Keratinocyte (primary cell): Measurements from ENCODE around the gene MOSMO. TPM values are rescaled to one million over a fixed set of nuclear protein-coding genes. Genes with fewer than 3 reads are reported as not detected.
"Not testable (repeated sequence)": the region's sequence is repeated elsewhere in the genome, so short reads cannot be mapped to it uniquely, and the experiment has no call there.

ENCODE experiments used
- DNase-seq: peaks from one replicate; pipeline ENCODE4 v3.0.0-alpha.2; 2011; ENCODE audit warnings: low read depth, missing footprints, low spot score
- FAIRE-seq: peaks from 2 replicates; lab custom pipeline; 2011; peaks lifted over from hg19 to GRCh38; lab: Jason Lieb, UNC
- H2AFZ ChIP-seq: 2 replicates; pipeline ENCODE4 v1.6.0; 2012; ENCODE audit warnings: low read length, control low read depth, inconsistent platforms; ENCODE audit not compliant: control insufficient read depth
- H3K27ac ChIP-seq: 2 replicates; pipeline ENCODE4 v1.5.1; 2011; ENCODE audit warnings: low read length; ENCODE audit not compliant: control insufficient read depth, insufficient read depth
- H3K27me3 ChIP-seq: 3 replicates; pipeline ENCODE4 v1.6.0; 2011; ENCODE audit warnings: low read length; ENCODE audit not compliant: control insufficient read depth, insufficient read depth; ENCODE audit errors: extremely low read depth
- H3K36me3 ChIP-seq, 2 experiments: 2 replicates in 1 of 2; 3 replicates in 1 of 2; pipeline ENCODE4 v1.5.1; 2011; ENCODE audit warnings: low read length in 2 of 2, mild to moderate bottlenecking in 1 of 2; ENCODE audit not compliant: control insufficient read depth in 2 of 2, insufficient read depth in 2 of 2; ENCODE audit errors: extremely low read depth in 1 of 2
- H3K4me1 ChIP-seq: 3 replicates; pipeline ENCODE4 v1.5.1; 2011; ENCODE audit warnings: low read length; ENCODE audit not compliant: control insufficient read depth, insufficient read depth; ENCODE audit errors: extremely low read depth
- H3K4me2 ChIP-seq: 3 replicates; pipeline ENCODE4 v1.6.0; 2011; ENCODE audit warnings: low read depth, low read length; ENCODE audit not compliant: control insufficient read depth, insufficient read depth; ENCODE audit errors: extremely low read depth
- H3K4me3 ChIP-seq, 3 experiments: fragments of 200-600 bp in 1 of 3; sonication (generic) in 1 of 3; 2 replicates in 2 of 3; 3 replicates in 1 of 3; pipeline ENCODE4 v1.5.1; 2011 to 2016; ENCODE audit warnings: low read length in 3 of 3, mild to moderate bottlenecking in 3 of 3, control low read depth in 2 of 3, inconsistent platforms in 1 of 3, low read depth in 1 of 3, mixed read lengths in 1 of 3, mixed run types in 1 of 3, moderate library complexity in 1 of 3; ENCODE audit not compliant: control insufficient read depth in 2 of 3, insufficient read depth in 2 of 3; ENCODE audit errors: extremely low read depth in 1 of 3
- H3K79me2 ChIP-seq: 2 replicates; pipeline ENCODE4 v1.6.0; 2012; ENCODE audit warnings: low read length; ENCODE audit not compliant: control insufficient read depth, insufficient read depth
- H3K9ac ChIP-seq: 3 replicates; pipeline ENCODE4 v1.6.0; 2011; ENCODE audit warnings: low read length; ENCODE audit not compliant: control insufficient read depth, insufficient read depth; ENCODE audit errors: extremely low read depth
- H3K9me1 ChIP-seq: 3 replicates; pipeline ENCODE4 v1.6.0; 2011; ENCODE audit warnings: low read length; ENCODE audit not compliant: control insufficient read depth, insufficient read depth; ENCODE audit errors: extremely low read depth
- H3K9me3 ChIP-seq: 2 replicates; pipeline ENCODE4 v1.5.1; 2012; ENCODE audit warnings: low read depth, low read length; ENCODE audit not compliant: control insufficient read depth
- H4K20me1 ChIP-seq: 3 replicates; pipeline ENCODE4 v1.6.0; 2011; ENCODE audit warnings: low read length; ENCODE audit not compliant: control insufficient read depth, insufficient read depth; ENCODE audit errors: extremely low read depth
- CTCF ChIP-seq, 3 experiments: IDR thresholded peaks in 1 of 3; conservative IDR thresholded peaks in 1 of 3; optimal IDR thresholded peaks in 1 of 3; 2 replicates in 2 of 3; 3 replicates in 1 of 3; pipeline versions ENCODE3 to v1.5.1; 2011; ENCODE audit warnings: low read length in 3 of 3, mild to moderate bottlenecking in 3 of 3, moderate library complexity in 2 of 3, control low read depth in 1 of 3, inconsistent platforms in 1 of 3; ENCODE audit not compliant: insufficient read depth in 2 of 3; ENCODE audit errors: extremely low read depth in 1 of 3
- EZH2 ChIP-seq: IDR thresholded peaks from one replicate; pipeline ENCODE4 v1.6.1; 2012; ENCODE audit warnings: inconsistent platforms, mild to moderate bottlenecking, low read length, moderate library complexity
- dilution Hi-C: fragments of 300-500 bp; cut with MboI; formaldehyde crosslinking; loops from one replicate; pipeline ENCODE4 v1.7.0; 2020; ENCODE audit warnings: low sequenced_read_pairs; ENCODE audit not compliant: extremely low pct_ligation_motif_present
- polyA plus RNA-seq, 5 experiments: library from polyadenylated mRNA; depleted of rRNA in 3 of 5; stranded (reverse) in 3 of 5; stranded (forward) in 1 of 5; unstranded in 1 of 5; fragments of >200 nt; gene quantifications; 1 replicate in 1 of 5; 2 replicates in 3 of 5; 3 replicates in 1 of 5; pipeline versions ENCODE4 v1.2.1 to v1.2.3, GENCODE V29; 2011 to 2012; ENCODE audit warnings: missing spikeins in 2 of 5, low read depth in 1 of 5, low replicate concordance in 1 of 5

The MOSMO gene
- polyA plus RNA-seq, 1 donor (not counting 4 experiments of a cell fraction or from before 2014, with no cell fraction given), result 26.2 TPM

- Histone ChIP-seq H4K20me1 (no peaks in the 10 kb centered on the region), H3K4me3 (no peak overlapping the region), H3K9me1 (peaks cover 5% of the 10 kb centered on the region), H3K9ac (no peak overlapping the region), H3K36me3 (peaks cover 0 to 10% of the 10 kb centered on the region in 2 experiments), H3K79me2 (peaks cover 95% of the 10 kb centered on the region), H3K4me2 (peak overlapping the region; percentile 17), H3K4me1 (peaks cover 44% of the 10 kb centered on the region), H3K27me3 (no peaks in the 10 kb centered on the region), H3K9me3 (no peaks in the 10 kb centered on the region), H2AFZ (no peak overlapping the region), H3K27ac (peak overlapping the region; percentile 67)
- dilution Hi-C loops, result no loop called here
- no peak for TF ChIP-seq EZH2
- FAIRE-seq, result no peak
- no peak for DNase-seq
These were observed 10.6 kb downstream of the MOSMO start for GRCh38 chr16:22018559-22018958.

- H2AFZ ChIP-seq, result no peak overlapping the region
- no peak overlapping the region for H3K27ac ChIP-seq
- DNase-seq (no peak), FAIRE-seq (no peak)
- no peaks in the 10 kb centered on the region for H3K27me3 ChIP-seq
- dilution Hi-C loops, result no loop called here
- H3K36me3 ChIP-seq, result peaks cover 0 to 10% of the 10 kb centered on the region in 2 experiments
- H4K20me1 ChIP-seq, result no peaks in the 10 kb centered on the region
- H3K4me3 ChIP-seq, result no peak overlapping the region
- H3K9me1 ChIP-seq, result no peaks in the 10 kb centered on the region
- no peak overlapping the region for H3K4me2 ChIP-seq
- H3K79me2 ChIP-seq, result peaks cover 76% of the 10 kb centered on the region
- H3K9ac ChIP-seq, result no peak overlapping the region
- peaks cover 47% of the 10 kb centered on the region for H3K4me1 ChIP-seq
- TF ChIP-seq CTCF (optimal IDR thresholded peaks at IDR 0.05 in 1 of 3, IDR thresholded peaks at IDR 0.05 in 1 of 3, conservative IDR thresholded peaks at IDR 0.05 in 1 of 3; ENCODE audit: extremely low read depth in 1 of 3, insufficient read depth in 2 of 3, low read length in 3 of 3), result no peak
- no peak for TF ChIP-seq EZH2
- H3K9me3 ChIP-seq, result no peaks in the 10 kb centered on the region
These were observed 14.2 kb downstream of the MOSMO start for GRCh38 chr16:22022151-22022550.

- Histone ChIP-seq H2AFZ (no peak overlapping the region), H3K36me3 (peaks cover 0 to 10% of the 10 kb centered on the region in 2 experiments), H3K4me2 (no peak overlapping the region), H4K20me1 (no peaks in the 10 kb centered on the region), H3K27me3 (no peaks in the 10 kb centered on the region), H3K27ac (no peak overlapping the region), H3K79me2 (peaks cover 76% of the 10 kb centered on the region), H3K9ac (no peak overlapping the region), H3K9me1 (no peaks in the 10 kb centered on the region), H3K4me3 (no peak overlapping the region), H3K4me1 (peaks cover 43% of the 10 kb centered on the region), H3K9me3 (no peaks in the 10 kb centered on the region)
- DNase-seq (no peak), FAIRE-seq (no peak)
- dilution Hi-C loops, result no loop called here
- TF ChIP-seq CTCF (optimal IDR thresholded peaks at IDR 0.05 in 1 of 3, IDR thresholded peaks at IDR 0.05 in 1 of 3, conservative IDR thresholded peaks at IDR 0.05 in 1 of 3; ENCODE audit: extremely low read depth in 1 of 3, insufficient read depth in 2 of 3, low read length in 3 of 3), result no peak
- TF ChIP-seq EZH2, result no peak
These were observed 15.6 kb downstream of the MOSMO start for GRCh38 chr16:22023505-22023904.

- H3K27ac ChIP-seq, H3K4me2 ChIP-seq, DNase-seq, H3K9me1 ChIP-seq, H3K9me3 ChIP-seq, H3K27me3 ChIP-seq, FAIRE-seq, H2AFZ ChIP-seq, H4K20me1 ChIP-seq, H3K9ac ChIP-seq, dilution Hi-C loops, H3K4me3 ChIP-seq: not testable (repeated sequence)
- peaks cover 42% of the 10 kb centered on the region for H3K4me1 ChIP-seq
- H3K79me2 ChIP-seq, result peaks cover 76% of the 10 kb centered on the region
- H3K36me3 ChIP-seq, result peaks cover 0 to 10% of the 10 kb centered on the region in 2 experiments
These were observed 16.9 kb downstream of the MOSMO start for GRCh38 chr16:22024785-22025184.
